OCI-LY1 (cell line): ENCODE results near the gene SEPTIN5.

Source experiments
- H2AFZ ChIP-seq: fragments of 200-600 bp; sonication (generic), shearing (Covaris generic); 2 replicates; pipeline ENCODE4 v1.6.0; 2014; ENCODE audit warnings: antibody characterized with exemption, mild to moderate bottlenecking, low read length
- H3F3A ChIP-seq: fragments of 200-600 bp; sonication (generic), shearing (Covaris generic); 2 replicates; pipeline ENCODE4 v1.6.0; 2014; ENCODE audit warnings: mild to moderate bottlenecking, antibody characterized with exemption, low read length, moderate library complexity; ENCODE audit not compliant: insufficient read depth
- H3K27ac ChIP-seq: fragments of 200-600 bp; sonication (generic); 2 replicates; pipeline ENCODE4 v1.5.1; 2014; ENCODE audit warnings: low read length, mixed run types, mild to moderate bottlenecking, low read depth; ENCODE audit not compliant: poor library complexity, severe bottlenecking
- H3K27me3 ChIP-seq: fragments of 200-600 bp; sonication (generic); 2 replicates; pipeline ENCODE4 v1.6.0; 2014; ENCODE audit warnings: antibody characterized with exemption, mild to moderate bottlenecking, low read length, moderate library complexity; ENCODE audit not compliant: insufficient read depth
- H3K36me3 ChIP-seq: fragments of 200-600 bp; sonication (generic); 2 replicates; pipeline ENCODE4 v1.6.1; 2014; ENCODE audit warnings: mild to moderate bottlenecking, antibody characterized with exemption, low read length, moderate library complexity, mixed read lengths; ENCODE audit not compliant: insufficient read depth
- H3K4me1 ChIP-seq: fragments of 200-600 bp; sonication (generic); 2 replicates; pipeline ENCODE4 v1.5.1; 2014; ENCODE audit warnings: mild to moderate bottlenecking, low read length, moderate library complexity; ENCODE audit not compliant: insufficient read depth, severe bottlenecking
- H3K4me2 ChIP-seq: fragments of 200-600 bp; sonication (generic), shearing (Covaris generic); 2 replicates; pipeline ENCODE4 v1.6.1; 2014; ENCODE audit warnings: low read length
- H3K4me3 ChIP-seq: fragments of 200-600 bp; sonication (generic); 2 replicates; pipeline ENCODE4 v1.5.1; 2014; ENCODE audit warnings: low read length, low read depth, mild to moderate bottlenecking, mixed read lengths; ENCODE audit not compliant: poor library complexity, severe bottlenecking
- H3K79me2 ChIP-seq: fragments of 200-600 bp; shearing (Covaris generic); 2 replicates; pipeline ENCODE4 v1.6.1; 2016; ENCODE audit warnings: mixed run types, low read length, mixed read lengths; ENCODE audit not compliant: insufficient read depth
- H3K9ac ChIP-seq: fragments of 200-600 bp; sonication (generic), shearing (Covaris generic); 2 replicates; pipeline ENCODE4 v1.6.1; 2014; ENCODE audit warnings: mild to moderate bottlenecking, low read length, mixed read lengths
- H3K9me2 ChIP-seq: fragments of 200-600 bp; sonication (generic), shearing (Covaris generic); 2 replicates; pipeline ENCODE4 v1.6.1; 2014; ENCODE audit warnings: low read depth, mild to moderate bottlenecking, low read length, mixed read lengths
- H3K9me3 ChIP-seq: fragments of 200-600 bp; shearing (Covaris generic); 2 replicates; pipeline ENCODE4 v1.6.1; 2014; ENCODE audit warnings: low read length, mixed read lengths
- H4K20me1 ChIP-seq: fragments of 200-600 bp; sonication (generic), shearing (Covaris generic); 2 replicates; pipeline ENCODE4 v1.6.0; 2016; ENCODE audit warnings: mild to moderate bottlenecking, low read length; ENCODE audit not compliant: insufficient read depth
- CTCF ChIP-seq: fragments of 200-600 bp; sonication (generic), shearing (Covaris generic); IDR thresholded peaks from 2 replicates; pipeline ENCODE4 v1.5.1; 2017; ENCODE audit warnings: mild to moderate bottlenecking, antibody characterized with exemption, low read length, moderate library complexity, mixed read lengths
- EZH2 ChIP-seq: fragments of 200-600 bp; sonication (generic), shearing (Covaris generic); IDR thresholded peaks from 2 replicates; pipeline ENCODE4 v1.8.0; 2017; ENCODE audit warnings: borderline replicate concordance, mixed run types, mild to moderate bottlenecking, antibody characterized with exemption, low read length, moderate library complexity, mixed read lengths

SEPTIN5 gene

GRCh38 chr22:19717181-19717580, 2.9 kb downstream of the SEPTIN5 start:
- Histone ChIP-seq H3K27me3 (peaks cover 10% of the 10 kb centered on the region; the same call in 1 of the 2 replicates), H3K27ac (no peak overlapping the region), H3K36me3 (no peaks in the 10 kb centered on the region), H3K9ac (no peak overlapping the region), H3K9me2 (no peaks in the 10 kb centered on the region), H3F3A (no peaks in the 10 kb centered on the region), H2AFZ (no peak overlapping the region), H3K9me3 (no peaks in the 10 kb centered on the region), H3K4me2 (no peak overlapping the region; the same call in 1 of the 2 replicates), H3K79me2 (no peaks in the 10 kb centered on the region), H3K4me3 (no peak overlapping the region), H3K4me1 (peaks cover 11% of the 10 kb centered on the region), H4K20me1 (no peaks in the 10 kb centered on the region)
- TF ChIP-seq EZH2 (no peak), CTCF (no peak)

GRCh38 chr22:19717691-19718455, 3.6 kb downstream of the SEPTIN5 start:
- Histone ChIP-seq H3K9me2 (no peaks in the 10 kb centered on the region), H4K20me1 (no peaks in the 10 kb centered on the region), H2AFZ (no peak overlapping the region), H3K9me3 (no peaks in the 10 kb centered on the region), H3F3A (no peaks in the 10 kb centered on the region), H3K9ac (no peak overlapping the region; the same call in 1 of the 2 replicates), H3K4me3 (peak overlapping the region; percentile 56), H3K27ac (no peak overlapping the region), H3K79me2 (no peaks in the 10 kb centered on the region), H3K4me2 (peak overlapping the region; percentile 86), H3K27me3 (peaks cover 10% of the 10 kb centered on the region; the same call in 1 of the 2 replicates), H3K36me3 (no peaks in the 10 kb centered on the region), H3K4me1 (peaks cover 11% of the 10 kb centered on the region)
- TF ChIP-seq CTCF (peak; percentile 56), EZH2 (no peak)

GRCh38 chr22:19718456-19719049, 4.2 kb downstream of the SEPTIN5 start:
- TF ChIP-seq CTCF, result no peak
- TF ChIP-seq EZH2, result no peak
- no peak overlapping the region; the same call in 1 of the 2 replicates for H3K9ac ChIP-seq
- no peaks in the 10 kb centered on the region for H3K79me2 ChIP-seq
- no peaks in the 10 kb centered on the region for H3K9me3 ChIP-seq
- H3K4me1 ChIP-seq, result peaks cover 11% of the 10 kb centered on the region
- H3F3A ChIP-seq, result no peaks in the 10 kb centered on the region
- no peak overlapping the region for H3K27ac ChIP-seq
- H3K36me3 ChIP-seq, result no peaks in the 10 kb centered on the region
- peaks cover 10% of the 10 kb centered on the region; the same call in 1 of the 2 replicates for H3K27me3 ChIP-seq
- H3K4me3 ChIP-seq, result peak overlapping the region; percentile 56
- no peaks in the 10 kb centered on the region for H3K9me2 ChIP-seq
- H2AFZ ChIP-seq, result no peak overlapping the region
- no peaks in the 10 kb centered on the region for H4K20me1 ChIP-seq
- peak overlapping the region; percentile 86 for H3K4me2 ChIP-seq
